Measurements from ENCODE around the gene CBX3. TPM values are rescaled to one million over a fixed set of nuclear protein-coding genes. Genes with fewer than 3 reads are reported as not detected.

Gene CBX3
- total and polyA plus RNA-seq, 10 of the 15 experiments (the other 5 are each of a cell fraction or from before 2014, with no cell fraction given), result 153 to 307 (median 225) TPM

DNA sequence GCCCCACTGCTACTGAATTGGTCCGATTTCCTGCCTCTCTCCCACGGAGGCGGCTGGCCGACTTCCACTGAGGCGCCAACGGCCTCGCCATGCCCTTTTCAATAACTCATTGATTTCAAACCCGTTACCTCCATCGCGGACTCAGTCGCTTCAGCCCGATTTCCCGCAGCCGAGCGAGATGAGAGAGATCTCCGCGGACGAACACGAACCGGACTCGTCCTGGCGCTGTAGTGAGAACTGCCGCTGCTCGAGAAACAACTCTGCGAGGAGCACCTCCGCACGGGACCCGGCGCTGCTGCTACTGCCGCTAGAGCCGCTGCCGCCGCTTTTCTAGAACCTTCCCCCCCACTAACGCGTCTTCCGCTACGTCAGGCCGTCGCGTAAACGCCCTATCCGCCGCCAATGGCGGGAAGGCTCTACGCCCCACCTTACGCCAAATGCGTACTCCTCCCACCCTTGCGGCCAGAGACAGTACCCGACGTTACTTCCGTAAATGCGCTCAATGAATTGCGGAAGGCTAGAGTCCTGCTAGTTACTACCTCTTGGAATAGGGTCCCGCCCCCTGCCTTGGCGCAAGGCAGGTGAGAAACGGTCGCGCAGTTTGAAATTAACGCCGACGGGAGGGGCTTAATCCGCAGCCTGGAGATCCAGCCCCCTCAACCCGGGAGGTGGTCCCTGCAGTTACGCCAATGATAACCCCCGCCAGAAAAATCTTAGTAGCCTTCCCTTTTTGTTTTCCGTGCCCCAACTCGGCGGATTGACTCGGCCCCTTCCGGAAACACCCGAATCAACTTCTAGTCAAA lies 900 bp upstream of the CBX3 start, which contains the start of gene HNRNPA2B1 (continued):
- TF ChIP-seq STAT1 (conservative IDR thresholded peaks at IDR 0.05), result peak; percentile 78; the same call in 1 of the 2 replicates
- TF ChIP-seq MTA3 (IDR thresholded peaks at IDR 0.05; ENCODE audit: borderline replicate concordance, low read length), result no peak
- TF ChIP-seq, protein P1, sequence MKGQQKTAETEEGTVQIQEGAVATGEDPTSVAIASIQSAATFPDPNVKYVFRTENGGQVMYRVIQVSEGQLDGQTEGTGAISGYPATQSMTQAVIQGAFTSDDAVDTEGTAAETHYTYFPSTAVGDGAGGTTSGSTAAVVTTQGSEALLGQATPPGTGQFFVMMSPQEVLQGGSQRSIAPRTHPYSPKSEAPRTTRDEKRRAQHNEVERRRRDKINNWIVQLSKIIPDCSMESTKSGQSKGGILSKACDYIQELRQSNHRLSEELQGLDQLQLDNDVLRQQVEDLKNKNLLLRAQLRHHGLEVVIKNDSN (IDR thresholded peaks at IDR 0.05; ENCODE audit: borderline replicate concordance, extremely low read length, insufficient read depth, low read depth, low read length), result no peak
- TF ChIP-seq, protein P2, sequence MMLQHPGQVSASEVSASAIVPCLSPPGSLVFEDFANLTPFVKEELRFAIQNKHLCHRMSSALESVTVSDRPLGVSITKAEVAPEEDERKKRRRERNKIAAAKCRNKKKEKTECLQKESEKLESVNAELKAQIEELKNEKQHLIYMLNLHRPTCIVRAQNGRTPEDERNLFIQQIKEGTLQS (IDR thresholded peaks at IDR 0.05; ENCODE audit: borderline replicate concordance, extremely low read depth, low read depth, low read length), result no peak
- TF ChIP-seq SRF (IDR thresholded peaks at IDR 0.05; ENCODE audit: low read depth in 2 of 2, low read length in 2 of 2), result peak in 1 of 2 experiments; percentile 60; a peak in 2 of 4 replicates
- TF ChIP-seq RCOR1 (conservative IDR thresholded peaks at IDR 0.05; ENCODE audit: low read depth, low read length), result no peak
- peak; percentile 95 for TF ChIP-seq LARP7 (IDR thresholded peaks at IDR 0.05)
- no peak for TF ChIP-seq RFX5 (IDR thresholded peaks at IDR 0.05; ENCODE audit: low read depth, low read length)
- no peak for TF ChIP-seq MEF2B (IDR thresholded peaks at IDR 0.05; ENCODE audit: partially characterized antibody, poor library complexity, severe bottlenecking)
- TF ChIP-seq, protein P3, sequence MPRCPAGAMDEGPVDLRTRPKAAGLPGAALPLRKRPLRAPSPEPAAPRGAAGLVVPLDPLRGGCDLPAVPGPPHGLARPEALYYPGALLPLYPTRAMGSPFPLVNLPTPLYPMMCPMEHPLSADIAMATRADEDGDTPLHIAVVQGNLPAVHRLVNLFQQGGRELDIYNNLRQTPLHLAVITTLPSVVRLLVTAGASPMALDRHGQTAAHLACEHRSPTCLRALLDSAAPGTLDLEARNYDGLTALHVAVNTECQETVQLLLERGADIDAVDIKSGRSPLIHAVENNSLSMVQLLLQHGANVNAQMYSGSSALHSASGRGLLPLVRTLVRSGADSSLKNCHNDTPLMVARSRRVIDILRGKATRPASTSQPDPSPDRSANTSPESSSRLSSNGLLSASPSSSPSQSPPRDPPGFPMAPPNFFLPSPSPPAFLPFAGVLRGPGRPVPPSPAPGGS (IDR thresholded peaks at IDR 0.05; ENCODE audit: borderline replicate concordance, insufficient read depth, low read depth, low read length, poor library complexity, severe bottlenecking), result no peak
- TF ChIP-seq NFXL1 (IDR thresholded peaks at IDR 0.05; ENCODE audit: borderline replicate concordance), result no peak
- peak; percentile 64; the same call in 1 of the 2 replicates for TF ChIP-seq HDGF (IDR thresholded peaks at IDR 0.05)
- TF ChIP-seq, protein P4, sequence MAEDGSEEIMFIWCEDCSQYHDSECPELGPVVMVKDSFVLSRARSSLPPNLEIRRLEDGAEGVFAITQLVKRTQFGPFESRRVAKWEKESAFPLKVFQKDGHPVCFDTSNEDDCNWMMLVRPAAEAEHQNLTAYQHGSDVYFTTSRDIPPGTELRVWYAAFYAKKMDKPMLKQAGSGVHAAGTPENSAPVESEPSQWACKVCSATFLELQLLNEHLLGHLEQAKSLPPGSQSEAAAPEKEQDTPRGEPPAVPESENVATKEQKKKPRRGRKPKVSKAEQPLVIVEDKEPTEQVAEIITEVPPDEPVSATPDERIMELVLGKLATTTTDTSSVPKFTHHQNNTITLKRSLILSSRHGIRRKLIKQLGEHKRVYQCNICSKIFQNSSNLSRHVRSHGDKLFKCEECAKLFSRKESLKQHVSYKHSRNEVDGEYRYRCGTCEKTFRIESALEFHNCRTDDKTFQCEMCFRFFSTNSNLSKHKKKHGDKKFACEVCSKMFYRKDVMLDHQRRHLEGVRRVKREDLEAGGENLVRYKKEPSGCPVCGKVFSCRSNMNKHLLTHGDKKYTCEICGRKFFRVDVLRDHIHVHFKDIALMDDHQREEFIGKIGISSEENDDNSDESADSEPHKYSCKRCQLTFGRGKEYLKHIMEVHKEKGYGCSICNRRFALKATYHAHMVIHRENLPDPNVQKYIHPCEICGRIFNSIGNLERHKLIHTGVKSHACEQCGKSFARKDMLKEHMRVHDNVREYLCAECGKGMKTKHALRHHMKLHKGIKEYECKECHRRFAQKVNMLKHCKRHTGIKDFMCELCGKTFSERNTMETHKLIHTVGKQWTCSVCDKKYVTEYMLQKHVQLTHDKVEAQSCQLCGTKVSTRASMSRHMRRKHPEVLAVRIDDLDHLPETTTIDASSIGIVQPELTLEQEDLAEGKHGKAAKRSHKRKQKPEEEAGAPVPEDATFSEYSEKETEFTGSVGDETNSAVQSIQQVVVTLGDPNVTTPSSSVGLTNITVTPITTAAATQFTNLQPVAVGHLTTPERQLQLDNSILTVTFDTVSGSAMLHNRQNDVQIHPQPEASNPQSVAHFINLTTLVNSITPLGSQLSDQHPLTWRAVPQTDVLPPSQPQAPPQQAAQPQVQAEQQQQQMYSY (CRISPR knock-in tag; IDR thresholded peaks at IDR 0.05), result no peak
- TF ChIP-seq ZNF207 (IDR thresholded peaks at IDR 0.05; ENCODE audit: borderline replicate concordance), result peak; percentile 94
- TF ChIP-seq MEF2A (IDR thresholded peaks at IDR 0.05; ENCODE audit: insufficient read depth, low read depth, low read length), result no peak
- TF ChIP-seq SUZ12 (IDR thresholded peaks at IDR 0.05; ENCODE audit: unreplicated experiment), result no peak
- no peak; the same call in 1 of the 2 replicates for TF ChIP-seq IRF4 (IDR thresholded peaks at IDR 0.05; ENCODE audit: low read depth, low read length)
- no peak for TF ChIP-seq JUNB (IDR thresholded peaks at IDR 0.05)
- TF ChIP-seq POLR2A (IDR thresholded peaks at IDR 0.05; ENCODE audit: low read depth, low read length), result peak; percentile 100
- TF ChIP-seq MYB (IDR thresholded peaks at IDR 0.05; ENCODE audit: borderline replicate concordance, low read depth, low read length), result no peak
- TF ChIP-seq POU2F2 (IDR thresholded peaks at IDR 0.05; ENCODE audit: borderline replicate concordance, low read depth, low read length), result peak; percentile 99
- TF ChIP-seq HDAC2 (IDR thresholded peaks at IDR 0.05), result no peak
- peak; percentile 98 for TF ChIP-seq CBFB (IDR thresholded peaks at IDR 0.05; ENCODE audit: low read depth)

Measured in GM12878 (cell line).